Activated naive CD8-positive, alpha-beta T cell treated with anti-CD3 and anti-CD28 coated beads, Interleukin-2, amount 50 U/mL, for 16 hours (primary cell): Measurements from ENCODE around the gene OGFOD1.

Experiments used
- DNase-seq: peaks from one replicate; pipeline ENCODE4 v3.0.0-alpha.2; 2020; ENCODE audit warnings: low read depth, low spot score

Gene OGFOD1

DNA sequence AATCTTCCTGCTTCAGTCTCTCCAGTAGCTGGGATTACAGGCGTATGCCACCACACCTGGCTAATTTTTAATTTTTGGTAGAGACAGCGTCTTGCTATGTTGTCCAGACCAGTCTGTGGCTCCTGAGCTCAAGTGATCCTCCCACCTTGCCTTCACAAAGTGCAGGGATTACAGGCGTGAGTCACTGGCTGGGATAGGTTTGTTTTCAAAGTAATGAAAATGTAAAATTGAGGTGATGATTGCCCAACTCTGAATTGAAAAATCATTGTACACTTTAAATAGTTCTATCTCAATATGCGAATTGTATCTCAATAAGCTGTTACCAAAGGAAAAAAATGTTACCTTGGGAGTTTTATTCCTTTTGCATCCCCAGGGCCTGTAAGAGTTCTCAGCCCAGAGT, 24.8 kb upstream of the OGFOD1 start:
- DNase-seq: no peak

DNA sequence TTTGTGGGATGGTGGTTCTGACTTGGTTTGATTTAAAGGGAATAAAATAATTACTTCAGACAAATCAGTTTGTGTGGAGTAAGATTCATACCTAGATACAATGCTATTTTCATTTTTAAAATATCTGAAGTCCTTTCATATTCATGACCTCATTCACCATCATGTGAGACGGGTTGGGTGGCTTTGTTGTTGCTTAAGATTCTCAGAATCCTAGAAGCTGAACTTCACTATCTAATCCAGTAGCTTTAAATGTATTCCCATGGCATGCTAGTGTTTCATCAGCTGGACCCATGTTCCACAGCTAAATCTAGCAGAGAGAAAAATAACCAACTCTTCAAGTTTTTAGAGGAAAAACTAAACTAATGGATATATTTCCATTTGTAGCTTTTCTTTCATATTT, 23.3 kb upstream of the OGFOD1 start:
- no peak for DNase-seq

DNA sequence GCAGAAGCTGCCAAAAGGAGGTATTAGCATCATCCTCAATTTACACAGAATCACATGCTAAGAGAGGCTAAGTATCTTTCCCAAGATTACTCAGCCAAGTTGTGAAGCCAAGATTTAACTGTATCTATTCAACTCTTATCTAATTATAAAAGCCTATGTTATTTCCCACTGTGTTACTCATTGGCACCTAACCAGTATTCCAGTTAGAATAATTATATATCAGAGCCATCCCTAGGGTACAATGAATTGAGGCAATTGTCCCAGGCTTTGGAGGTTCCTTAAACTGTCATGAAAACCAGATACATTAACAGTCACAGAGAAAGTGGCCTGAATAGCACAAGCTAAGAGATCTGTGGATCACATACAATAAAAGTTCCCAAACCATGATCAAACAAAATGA, 15.1 kb upstream of the OGFOD1 start:
- DNase-seq: no peak

DNA sequence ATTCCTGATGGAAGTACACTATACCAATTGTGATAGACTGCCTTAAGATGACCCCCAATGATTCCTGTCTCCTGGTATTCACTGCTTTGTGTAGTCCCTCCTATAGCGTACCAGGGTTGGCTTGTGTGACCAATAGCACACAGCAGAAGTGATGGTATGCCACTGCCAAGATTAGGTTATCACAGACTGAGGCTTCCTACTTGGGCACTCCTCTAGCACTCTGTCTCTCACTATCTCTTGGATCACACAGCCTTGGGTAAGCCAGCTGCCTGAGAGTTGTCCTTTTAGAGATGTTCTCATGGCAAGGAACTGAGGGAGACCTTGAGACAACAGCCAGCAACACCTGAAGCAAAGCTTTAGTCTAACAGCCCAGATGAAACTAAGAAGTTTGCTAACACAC, 13.3 kb upstream of the OGFOD1 start:
- DNase-seq: no peak

DNA sequence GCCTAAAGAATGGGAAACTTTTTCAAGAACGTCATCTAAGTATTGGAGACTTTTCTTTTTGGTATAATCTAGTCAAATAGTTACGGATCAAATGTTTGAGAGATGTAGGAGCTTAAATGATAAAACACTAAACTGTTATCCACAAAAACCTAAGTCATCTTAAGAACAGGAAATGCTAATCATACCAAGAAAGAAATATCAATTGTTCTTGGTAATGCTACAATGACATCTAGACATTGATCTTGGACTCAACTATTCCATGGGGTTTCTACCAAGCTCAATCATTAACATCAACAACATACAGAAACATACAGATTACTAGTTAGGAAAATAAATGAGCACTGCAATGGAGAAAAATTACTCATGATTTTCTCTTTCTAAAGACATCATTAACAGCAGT, 4.1 kb upstream of the OGFOD1 start:
- no peak for DNase-seq

DNA sequence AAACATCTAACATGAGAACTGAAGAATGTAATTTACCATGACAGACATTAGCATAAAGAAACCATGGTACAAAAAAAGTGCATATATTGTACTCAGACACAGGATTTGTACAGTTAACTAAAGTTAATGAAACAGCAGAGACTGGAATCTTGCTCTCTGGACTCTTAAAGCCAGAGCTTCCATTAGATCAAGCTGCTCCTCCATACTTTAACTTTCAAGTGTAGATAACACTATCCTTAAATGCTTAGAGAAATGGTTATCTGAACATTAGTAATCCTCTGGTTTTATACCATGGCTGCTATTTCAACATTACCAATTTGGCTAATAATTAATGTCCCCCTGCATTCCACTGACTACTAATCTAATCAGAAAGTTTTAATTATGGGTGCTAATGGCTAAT, 3.3 kb upstream of the OGFOD1 start:
- DNase-seq: no peak

DNA sequence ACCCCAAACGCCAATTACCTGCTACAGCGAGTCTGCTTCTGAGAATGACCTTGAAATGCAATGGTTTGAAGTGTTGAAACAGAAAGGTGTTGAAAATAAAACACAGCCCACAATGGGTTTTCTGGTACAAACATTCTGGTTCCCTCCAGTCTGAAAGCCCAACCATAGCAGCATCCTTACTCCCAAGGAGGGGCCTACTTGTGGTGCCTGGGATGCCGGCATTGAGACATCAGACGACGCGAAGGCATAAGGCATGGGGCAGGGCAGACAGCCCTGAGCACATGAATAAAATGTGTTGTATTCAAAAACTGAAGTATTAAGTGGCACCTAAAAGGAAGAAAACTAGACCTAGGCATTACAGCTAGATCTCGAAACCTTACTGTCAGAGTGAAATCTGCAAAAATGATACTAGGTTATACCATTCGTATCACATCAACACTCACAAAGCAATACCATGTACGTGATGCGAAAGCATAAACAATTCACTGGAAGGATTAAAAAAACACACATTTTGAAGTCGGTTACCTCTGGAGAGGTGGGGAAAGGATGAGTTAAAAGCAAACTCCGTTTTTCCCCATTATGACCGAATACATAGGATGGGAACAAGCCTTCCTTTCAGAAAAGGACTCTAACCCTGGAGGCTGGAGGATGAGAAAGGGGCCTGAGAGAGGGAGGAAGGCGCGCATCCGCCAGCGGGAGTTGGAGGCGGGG, 924 bp upstream of the OGFOD1 start:
- DNase-seq: no peak

DNA sequence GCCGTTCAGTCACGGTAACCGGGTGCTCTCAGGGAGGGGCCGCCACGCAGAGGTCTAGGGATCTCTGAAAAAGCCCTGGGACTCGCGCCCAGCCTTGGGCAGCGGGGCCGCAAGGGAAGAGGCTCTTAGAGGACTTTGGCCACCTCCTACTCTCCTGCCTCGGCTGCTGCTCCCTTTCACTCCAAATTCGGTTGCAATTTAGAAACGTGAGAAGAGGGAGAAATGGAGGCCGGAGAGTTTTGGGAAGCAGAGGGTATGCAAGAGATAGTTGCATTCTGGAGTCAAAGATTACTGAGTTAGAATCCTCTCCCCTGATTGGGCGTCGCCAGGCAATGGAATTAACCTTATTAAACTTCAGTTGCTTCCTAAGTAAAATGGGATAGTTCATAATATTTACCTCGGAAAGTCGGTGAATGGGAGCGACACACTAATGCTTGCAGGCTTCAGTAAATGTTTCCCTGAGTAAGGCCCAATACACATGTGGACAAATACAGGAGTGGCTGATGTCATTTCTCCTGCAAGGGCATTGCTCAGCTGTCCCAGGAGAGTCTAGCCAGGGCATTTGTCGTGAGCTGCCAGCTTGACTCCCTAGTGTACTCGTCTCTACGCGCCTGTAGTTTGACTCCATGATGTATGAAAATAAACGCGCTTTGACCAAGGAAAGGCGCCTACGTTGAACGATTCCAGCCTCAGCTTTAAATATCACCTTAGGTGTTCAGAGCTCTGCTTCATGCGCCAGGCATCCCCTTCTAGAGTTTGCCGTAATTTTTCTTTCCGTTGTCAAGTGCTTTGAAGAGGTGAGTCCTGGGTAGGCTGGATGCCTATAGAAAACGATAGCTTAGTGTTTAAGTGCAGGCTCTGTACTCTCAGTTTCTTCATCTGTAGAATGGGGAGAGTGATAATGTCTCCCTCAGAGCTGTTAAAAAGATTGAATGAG, 667 bp downstream of the OGFOD1 start:
- DNase-seq: no peak

DNA sequence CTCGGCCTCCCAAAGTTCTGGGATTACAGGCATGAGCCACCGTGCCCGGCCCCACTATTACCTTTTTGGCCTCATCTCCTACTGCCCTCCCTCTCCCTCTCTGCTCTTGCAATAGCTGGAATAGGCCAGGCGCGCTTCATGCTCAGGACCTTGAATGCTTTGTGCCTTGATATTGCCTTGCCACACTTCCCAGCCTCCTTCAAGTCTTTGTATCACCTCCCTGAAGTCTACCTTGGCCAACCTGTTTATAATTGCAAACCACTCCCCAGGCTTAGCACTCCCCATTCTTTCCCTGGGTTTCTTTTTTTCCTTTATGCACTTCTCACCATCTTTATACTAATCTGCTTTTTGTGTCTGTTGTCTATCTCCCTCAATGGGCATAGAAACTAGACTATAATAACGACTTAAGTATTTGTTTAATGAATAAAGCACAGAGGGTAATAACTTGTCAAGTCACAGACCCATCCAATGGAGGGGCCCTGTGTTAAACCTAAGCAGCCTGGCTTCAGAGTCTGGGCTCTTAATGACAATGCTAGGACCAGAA, 6.6 kb downstream of the OGFOD1 start:
- DNase-seq: no peak

DNA sequence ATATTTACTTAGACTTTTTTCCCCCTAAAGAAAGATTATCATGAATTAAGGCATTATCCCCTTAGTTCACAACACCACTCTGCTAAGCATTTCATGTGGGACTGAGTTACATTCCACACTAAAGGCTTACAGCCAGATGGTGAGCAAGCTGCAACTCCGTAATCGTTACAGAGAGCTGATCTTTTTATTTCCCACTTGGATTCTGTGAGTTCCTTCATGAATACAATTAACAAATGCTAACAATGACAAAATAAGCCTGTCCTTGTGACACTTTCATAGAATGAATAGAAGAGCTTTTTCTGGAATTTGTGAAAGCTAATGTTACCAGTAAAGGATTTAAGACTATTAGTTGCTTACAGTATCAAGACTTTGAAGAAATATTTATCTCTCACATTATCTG, 8.7 kb downstream of the OGFOD1 start:
- DNase-seq: no peak

DNA sequence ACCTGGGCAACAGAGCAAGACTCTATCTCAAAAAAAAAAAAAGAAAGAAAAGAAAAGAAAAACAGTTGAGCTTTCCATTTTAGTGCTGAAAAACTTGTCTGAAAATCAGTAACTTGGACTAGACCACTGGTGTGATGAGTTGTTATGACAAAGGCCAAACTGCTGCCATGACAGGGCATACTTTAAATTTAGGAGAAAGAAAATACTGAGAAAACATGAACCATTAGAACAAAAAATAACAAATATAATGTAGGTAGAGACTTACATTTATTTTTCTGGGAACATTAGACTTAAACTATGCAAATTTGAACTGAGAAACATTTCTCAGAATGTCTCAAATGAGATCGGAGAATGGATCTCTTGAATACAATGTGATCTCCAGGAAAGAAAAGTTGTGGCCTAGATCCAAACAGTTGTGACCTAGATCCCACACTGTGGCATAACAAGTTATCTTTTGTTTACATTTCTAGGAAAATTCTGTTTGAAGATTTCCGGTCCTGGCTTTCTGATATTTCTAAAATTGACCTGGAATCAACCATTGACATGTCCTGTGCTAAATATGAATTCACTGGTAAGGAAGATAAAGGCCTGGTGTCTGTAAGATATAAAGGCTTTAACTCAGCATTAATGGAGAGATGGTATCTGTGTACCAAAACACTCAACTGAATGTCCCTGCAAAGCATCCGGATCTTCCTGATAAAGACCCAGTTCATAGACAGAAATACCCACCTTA, 10.9 kb downstream of the OGFOD1 start:
- no peak for DNase-seq

DNA sequence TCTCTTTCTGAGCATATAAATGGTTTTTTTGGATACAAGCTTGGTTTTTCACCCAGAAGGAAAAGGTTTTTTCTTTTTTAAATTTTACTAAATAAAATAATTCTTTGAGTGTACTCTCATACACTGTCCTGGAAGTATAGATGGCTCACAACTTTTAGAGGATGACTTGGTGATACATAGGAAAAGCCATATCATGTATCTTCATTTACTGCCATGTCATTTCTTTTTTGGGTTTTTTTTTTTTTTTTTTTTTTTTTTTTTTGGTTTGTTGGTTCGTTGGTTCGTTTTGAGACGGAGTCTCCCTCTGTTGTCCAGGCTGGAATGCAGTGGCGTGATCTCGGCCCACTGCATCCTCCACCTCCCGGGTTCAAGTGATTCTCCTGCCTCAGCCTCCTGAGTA, 11.8 kb downstream of the OGFOD1 start:
- no peak for DNase-seq

DNA sequence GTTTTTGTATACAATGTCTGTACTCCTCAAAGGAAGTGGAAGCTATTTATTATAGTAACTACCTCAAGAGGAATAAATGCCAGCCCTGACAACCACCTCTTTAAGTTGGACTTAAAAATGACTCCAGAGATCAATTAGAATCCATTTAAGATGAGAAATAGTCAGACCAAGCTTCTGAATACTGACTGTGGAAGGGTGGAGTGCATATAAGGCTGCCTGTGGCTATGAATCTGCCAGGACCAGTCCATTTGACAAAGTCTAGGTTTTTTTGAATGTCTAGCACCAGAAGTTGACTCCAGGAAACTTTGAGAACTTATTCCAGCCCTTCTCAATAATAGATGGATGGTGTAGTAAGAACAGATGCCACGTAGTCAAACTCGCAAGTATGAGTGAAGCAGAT, 15.0 kb downstream of the OGFOD1 start:
- no peak for DNase-seq

DNA sequence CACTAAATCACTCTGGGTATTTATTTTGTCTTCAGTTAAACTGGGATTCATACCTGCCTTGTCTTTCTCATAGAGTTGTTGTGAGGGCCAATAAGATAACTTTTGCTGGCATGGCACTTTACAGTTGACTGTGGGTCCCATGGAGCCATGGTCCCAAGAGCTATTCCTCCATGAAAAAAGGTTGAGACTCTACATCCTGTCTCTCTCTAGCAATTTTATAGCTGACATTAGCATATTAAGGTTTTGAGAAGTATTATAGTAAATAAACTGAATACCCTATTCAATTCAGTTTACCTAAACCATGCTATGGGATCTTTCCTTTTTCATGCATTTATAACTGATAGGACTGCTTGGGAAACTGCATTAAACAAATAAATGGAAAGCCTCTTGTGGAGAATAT, 17.4 kb downstream of the OGFOD1 start:
- no peak for DNase-seq

DNA sequence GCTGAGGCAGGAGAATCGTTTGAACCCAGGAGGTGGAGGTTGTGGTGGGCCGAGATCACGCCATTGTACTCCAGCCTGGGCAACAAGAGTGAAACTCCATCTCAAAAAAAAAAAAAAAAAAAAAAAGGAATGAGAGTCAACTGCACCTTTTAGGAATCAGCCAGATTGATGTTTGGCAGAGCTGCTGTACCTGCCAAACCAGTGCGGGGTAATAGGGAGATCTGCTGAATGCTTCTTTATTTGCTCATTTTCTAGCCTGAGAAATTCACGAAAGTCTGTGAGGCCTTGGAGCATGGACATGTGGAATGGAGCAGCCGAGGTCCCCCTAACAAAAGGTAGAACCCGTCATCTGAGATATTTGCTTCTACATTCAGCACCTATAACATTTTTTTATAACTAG, 18.4 kb downstream of the OGFOD1 start:
- no peak for DNase-seq

DNA sequence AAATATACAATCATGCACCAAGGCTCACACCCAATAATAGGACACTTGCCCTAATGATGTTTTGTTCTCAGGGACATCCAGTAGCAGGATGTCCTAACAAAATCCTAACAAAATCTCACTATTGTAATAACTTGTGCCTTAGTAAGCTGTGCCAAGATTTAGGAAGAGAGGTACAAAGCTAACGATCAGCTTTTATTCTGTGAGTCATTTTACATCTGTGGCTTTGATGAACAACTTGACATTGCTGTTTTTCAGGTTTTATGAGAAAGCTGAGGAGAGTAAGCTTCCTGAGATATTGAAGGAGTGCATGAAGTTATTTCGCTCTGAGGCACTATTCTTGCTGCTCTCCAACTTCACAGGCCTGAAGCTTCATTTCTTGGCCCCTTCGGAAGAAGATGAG, 18.9 kb downstream of the OGFOD1 start:
- no peak for DNase-seq

DNA sequence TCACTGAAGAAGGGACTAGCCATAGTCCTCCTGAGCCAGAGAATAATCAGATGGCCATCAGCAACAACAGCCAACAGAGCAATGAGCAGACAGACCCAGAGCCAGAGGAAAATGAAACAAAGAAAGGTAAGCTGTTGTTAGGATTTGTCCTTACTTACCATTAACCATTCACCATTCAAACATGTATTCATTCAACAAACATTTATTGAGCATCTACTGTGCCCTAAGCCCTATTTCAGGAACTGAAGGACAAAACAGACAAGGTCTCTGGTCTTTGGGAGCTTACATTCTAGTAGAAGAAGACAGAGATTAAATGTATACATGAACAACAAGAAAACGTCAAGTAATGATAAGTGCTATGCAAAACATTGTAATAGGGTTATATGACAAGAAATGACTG, 19.3 kb downstream of the OGFOD1 start:
- no peak for DNase-seq

DNA sequence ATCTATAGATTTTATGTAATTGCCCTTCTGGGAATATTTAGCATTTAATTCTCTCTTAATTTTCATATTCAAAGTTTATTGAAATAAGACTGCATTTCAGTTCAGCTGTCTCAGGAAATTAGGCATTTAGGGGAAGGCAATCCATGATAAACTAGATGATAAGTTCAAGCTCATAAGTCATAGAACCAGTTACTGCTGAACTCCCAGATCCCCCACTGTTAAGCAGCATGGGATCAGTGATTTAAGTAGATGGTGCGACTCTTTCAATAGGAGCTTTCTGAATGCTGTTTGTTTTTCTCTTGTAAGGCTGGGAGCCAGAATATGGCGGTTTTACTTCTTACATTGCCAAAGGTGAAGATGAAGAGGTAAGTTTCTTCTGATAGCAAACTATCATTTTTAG, 23.8 kb downstream of the OGFOD1 start:
- no peak for DNase-seq

DNA sequence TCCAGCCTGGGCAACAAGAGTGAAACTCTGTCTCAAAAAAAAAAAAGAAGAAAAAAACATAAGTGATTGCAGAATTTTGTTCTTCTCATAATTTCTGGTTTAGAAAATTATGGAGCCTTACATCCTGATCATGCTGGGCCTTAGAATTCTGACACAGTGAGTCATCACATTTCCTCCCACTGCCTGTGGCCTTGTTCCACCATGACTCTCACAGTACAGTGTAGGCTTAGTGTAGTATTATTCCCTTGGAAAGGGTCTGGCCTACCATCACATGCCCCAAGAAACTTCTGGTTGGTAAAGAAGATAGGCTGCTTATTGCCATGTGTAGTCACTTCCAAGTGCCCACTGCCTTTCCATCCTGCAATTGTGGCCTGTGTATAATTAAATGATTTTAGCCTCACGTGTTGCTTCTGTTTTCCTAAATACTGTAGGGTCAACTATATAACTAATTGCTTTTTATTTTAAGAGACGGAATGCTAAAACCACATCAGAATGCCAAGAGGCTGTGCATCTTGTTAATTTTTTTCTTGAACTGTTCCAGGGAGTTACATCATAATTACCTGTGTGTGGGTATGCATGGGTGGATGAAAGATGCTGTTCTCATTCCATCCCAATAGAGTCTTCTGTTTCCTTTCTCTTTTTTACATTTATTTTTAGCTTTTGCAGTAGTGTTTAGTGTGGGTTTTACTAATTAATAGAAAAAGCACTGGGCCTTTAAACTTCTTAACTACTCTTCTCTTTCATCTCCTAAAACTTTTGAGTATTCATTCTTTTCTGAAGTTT, 25.9 kb downstream of the OGFOD1 start:
- no peak for DNase-seq

DNA sequence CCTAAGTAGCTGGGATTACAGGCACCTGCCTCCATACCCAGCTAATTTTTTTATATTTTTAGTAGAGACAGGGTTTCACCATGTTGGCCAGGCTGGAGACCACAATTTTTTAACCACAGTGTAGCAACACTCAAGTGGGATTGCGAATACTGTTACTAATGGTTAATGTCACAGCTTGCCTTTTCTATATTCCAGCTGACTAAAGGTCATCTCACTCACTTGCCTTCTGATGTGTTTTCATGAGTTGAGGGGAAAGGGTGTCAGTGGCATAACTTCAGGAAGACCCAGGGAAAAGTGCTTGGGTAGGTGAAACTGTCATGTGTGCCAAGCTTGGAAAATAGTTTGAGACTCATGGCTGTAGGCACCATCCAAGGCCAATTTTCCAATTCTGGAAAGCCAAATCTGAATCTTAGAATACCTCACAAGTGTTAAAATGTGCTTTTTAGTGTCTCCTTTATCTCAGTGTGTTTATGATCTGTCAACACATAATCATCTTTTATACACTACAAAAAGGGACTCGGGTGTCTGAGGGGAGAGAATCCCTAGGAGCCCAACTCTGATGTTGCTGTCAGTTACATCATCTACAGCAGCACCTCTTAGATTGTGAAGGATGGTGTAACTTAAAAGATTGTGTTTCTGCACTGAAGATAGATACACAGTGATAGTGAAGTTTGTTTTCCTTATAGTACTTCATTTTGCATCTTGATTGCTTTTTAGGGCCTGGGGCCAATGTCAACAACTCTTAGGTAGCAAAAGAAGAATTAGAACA, 27.1 kb downstream of the OGFOD1 start:
- no peak for DNase-seq

DNA sequence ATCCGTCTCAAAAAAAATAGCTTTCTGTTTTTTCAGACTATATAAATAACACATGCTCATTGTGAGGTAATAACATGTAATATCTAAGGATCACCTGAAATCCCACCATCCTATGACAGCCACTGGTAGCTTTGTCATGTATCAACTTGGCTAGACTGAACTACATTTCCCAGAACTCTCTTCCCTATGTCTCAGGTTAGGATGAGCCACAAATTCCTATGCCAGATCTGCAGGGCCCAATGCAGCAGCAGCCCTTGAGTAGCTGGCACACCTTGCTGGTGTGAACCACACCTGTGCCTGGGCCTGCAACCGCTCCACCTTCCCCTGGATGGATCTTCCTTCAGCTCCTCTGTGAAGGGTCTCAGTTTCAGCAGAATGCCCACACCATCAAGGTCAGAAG, 28.1 kb downstream of the OGFOD1 start:
- DNase-seq: no peak
